Central memory CD4-positive, alpha-beta T cell (primary cell): ENCODE results near the gene RCAN2.
"Not testable (repeated sequence)": the region's sequence is repeated elsewhere in the genome, so short reads cannot be mapped to it uniquely, and the experiment has no call there.

Experiments used
- DNase-seq: peaks from one replicate; pipeline ENCODE4 v3.0.0; 2022

RCAN2 gene

DNA sequence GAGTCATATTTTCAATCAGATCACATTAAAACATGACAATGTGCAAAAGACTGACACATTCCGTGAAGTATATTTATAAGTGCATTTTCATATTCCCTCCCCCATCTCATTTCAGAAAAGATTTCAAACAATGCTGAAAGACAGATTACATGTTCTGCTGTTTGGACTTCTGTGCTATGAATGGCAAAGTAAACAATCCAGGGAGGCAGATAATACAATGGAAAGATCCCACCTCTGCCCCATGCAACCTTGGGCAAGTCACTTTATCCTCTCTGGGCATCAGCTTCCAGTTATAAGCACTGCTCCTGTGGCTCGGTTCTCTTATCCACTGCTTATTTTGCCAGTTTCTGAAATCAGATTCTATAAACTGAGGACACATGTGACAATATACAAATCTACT, 110.2 kb downstream of the RCAN2 start:
- no peak for DNase-seq

DNA sequence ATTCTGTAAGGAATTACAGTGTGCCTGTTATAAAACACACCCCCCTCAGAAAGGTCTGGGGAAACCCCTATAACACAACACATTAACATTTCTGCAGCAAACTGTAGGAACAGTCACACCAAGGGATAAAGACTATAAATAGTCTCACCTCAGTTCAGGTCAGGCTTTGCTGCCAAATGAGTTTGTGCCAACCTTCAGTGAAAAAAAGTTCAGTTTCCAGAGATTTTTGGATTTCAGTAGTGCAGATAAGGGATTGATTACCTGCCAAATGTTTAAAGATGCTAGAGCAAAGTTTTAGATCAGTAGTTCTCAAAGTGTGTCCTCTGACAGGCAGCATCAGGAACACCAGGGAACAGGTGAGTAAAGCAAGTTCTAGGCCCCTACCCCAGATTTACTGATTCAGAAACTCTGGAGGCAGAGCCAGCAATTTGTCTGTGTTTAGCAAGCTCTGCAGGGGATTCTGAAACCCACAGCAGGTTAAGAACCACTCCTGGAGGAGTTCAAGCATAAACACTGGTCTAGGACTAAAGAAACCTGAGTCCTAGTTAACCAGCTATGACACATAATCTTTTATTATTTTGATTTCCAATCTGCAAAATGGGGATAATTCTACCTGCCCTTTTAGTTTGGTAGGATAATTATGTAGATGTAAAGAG, 111.0 kb downstream of the RCAN2 start:
- no peak for DNase-seq

DNA sequence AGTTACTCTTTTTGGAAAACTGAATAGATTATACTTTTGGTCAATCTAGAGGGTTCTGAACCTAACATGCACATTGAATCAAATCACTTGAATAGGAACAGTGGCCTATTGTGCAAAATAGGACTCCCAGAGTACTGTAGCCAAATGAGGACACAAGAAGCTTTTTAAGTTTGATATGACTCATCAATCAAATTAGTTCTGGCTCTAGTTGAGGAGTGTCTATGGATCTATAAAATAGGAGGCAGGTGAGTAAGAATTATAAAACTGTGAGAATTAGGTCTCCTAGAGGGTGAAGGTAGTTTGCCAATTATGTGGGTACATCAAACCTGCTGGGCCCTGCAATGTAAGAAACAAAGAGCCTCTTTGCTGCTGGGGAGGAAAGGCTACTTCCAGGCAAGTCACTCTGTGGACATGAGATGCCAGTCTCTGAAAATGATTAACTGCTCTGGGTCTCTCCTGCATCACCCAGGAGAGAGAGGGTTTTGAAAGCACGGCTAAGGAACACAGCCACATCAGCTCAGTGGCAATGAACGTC, 112.3 kb downstream of the RCAN2 start:
- DNase-seq: no peak

DNA sequence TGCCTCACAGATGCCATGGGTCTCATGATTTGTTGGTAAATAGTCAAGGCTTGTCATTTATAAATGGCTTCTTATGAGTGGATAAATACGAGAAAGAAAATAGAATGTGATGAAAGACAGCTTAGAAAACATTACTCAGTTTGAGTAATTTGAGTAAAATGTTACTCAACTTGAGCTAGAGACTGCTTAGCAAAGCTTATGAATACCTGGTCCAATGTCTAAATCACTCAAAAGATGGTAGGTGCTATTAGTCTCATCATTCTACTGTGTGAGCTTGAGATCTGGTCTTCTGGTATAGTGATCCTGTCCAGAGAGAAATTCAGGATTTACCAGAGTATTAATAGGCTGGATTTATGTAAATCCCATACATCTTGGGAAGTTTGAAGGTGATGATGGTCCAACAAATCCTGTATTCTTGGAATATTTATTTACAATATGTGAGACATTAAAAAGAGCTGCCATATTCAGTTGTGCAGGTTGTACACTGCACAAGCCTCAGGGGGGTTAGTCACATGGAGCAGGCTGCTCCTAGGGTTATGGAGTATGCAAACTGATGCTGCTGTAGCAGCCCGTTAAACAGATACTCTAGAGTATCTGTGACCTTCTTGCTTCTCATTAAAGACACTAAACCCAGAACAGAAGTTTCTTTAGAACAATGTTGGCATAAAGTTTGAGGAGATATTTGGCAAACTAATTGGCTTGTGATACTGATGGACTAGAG, 112.9 kb downstream of the RCAN2 start:
- no peak for DNase-seq

DNA sequence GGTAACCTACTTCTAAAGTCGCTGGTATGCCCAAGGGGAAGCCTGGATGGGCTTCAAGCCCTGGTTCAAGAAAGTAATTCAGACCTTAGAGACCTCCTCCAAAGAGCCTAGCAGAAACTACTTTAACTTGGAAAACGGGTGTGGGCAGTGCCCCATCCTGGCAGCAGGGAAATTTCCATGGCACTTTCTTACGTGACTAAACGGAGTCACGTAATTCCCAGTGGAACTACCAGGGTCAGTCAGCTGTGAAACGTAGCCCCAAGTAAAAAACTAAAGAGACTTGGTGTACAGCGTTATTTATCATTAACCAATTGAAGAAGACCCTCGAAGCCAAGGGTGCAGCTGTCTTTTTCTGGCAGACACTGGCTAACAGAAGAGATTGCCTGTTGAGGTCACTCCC, 114.0 kb downstream of the RCAN2 start:
- DNase-seq: no peak

DNA sequence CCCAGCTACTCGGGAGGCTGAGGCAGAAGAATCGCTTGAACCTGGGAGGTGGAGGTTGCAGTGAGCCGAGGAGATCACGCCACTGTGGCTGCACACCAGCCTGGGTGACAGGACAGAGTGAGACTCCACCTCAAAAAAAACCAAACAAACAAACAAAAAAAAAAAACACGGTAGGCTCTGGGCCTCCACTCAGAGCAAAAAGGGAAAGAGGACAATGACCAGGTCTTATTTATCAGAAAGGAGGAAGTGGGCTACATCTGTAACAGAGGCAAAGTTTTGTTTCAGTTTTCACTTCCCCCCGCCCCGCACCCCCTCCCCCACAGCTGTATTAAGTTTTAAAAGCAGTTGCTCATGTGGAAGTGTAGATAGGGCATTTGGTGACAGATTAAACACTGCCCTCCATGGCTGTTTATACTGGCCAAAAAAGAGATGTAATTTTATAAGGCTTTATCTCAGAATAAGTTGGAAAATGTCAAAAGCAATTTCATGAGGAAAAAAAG, 114.6 kb downstream of the RCAN2 start:
- DNase-seq: no peak

DNA sequence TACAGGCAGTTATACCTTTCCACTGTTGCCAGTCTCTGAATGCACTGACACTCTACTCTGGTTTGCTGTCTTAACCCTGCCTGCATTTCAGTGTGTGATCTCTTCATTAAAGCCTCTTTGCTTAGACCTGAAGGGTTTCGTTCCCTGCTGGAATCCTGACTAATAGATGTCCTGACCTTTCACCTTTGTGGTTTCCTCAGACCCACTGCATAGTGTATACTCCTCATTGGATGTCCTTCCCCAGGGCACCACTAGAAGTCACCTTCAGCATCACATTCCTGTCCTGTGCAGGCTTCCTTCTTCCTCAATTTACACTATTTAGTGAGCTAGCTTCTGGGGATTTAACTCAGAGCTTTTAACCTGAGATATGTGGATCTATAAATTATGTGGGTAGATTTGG, 120.6 kb downstream of the RCAN2 start:
- DNase-seq: no peak

DNA sequence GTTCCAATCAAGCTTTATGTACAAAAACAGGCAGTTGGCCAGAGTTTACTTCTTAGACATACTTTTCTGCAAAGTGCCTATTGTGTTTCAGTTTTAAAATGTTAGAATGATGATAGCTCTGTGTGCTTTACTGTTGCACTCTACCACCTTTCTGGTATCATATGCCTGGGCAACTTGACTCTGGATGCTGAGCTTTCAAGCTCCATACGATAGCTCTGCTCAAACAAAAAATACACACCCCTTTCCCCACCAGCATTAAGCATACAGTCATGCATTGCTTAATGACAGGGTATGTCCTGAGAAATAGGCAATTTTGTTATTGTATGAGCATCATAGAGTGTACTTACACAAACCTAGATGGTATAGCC, 123.1 kb downstream of the RCAN2 start:
- DNase-seq: no peak

DNA sequence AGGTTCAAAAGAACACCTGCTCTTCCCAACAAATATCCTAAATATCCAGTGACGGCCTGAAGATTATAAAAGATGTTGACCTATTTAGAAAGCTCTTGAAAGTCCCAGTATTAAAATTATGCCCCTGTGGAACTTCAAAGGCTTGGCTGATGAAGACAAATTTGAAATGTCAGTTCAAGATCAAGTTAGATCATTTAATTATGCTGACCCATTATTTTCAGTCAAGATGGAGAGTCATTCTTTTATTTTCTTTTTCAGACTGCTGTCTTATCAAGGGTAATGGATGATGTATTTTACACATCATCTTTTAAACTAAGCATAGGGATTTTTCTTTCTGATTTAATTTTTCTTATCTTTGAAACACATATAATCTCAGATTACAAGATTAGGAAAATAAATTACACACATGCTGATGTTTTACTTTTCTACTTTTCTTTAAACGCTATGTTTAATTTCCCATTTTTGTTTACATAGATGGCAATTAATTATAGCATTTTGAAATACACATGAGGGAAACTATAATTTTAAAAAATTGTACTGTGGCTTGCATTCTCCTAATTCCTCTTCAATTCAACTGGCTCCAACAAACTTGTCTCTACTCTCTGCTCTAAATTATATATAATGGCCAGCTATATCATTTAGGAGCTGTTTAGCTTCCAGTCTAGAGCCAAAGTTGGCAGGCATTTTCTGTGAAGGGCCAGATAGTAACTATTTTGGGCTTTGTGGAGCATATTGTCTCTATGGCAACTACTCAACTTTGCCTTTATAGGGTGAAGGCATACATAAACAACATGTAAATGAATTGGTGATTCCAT, 123.7 kb downstream of the RCAN2 start:
- DNase-seq: no peak

DNA sequence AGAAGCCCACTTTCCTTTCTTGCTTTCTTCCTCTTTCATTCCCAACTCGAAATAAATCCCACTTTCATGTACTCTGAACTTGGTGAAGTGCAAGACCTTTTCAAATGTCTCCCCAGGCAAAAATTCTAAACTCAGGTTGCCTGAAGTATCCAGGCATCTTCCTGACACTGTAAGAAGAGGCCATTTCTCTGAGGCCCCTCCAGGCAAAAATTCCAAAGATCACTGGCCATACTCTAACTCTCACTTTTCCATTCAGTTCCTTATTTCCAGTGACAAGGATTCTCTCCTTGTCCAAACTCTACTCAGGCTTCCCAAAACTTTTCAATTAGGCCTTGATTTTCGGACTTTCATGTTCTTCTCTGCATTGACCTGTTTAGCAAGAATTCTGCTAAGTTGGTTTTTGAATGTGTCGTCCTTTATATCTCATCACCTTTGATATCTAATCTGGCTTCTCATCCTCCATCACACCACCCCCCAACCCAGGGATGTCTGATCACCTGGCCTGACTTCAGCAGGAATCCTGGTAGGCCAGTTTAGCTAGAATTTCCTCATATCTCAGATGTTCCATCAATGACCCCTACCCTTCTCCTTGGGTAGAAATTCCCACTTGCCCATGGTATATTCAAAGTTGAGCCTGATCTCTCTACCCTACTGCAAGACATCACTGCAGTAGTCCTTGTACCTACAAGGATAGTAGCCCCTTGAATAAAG, 124.9 kb downstream of the RCAN2 start:
- DNase-seq: no peak

DNA sequence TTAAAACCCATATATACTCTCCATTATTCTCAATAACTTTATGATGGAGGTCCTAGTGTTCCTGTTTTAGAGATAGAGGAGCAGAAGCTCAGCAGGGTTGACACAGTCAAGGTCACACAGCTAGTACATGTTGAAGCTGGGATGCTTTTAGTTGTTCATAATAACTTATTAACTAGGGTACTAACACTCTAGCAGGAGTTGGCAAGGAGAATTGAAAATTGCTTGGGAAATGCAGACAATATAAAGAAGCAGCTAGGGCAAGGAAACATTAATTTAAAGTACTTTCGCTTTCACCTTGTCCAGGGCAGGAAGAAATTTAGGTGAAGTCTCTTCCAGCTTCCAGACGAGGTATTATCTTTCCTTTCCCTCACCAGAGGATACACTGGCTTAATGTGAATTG, 133.7 kb downstream of the RCAN2 start:
- DNase-seq: no peak

DNA sequence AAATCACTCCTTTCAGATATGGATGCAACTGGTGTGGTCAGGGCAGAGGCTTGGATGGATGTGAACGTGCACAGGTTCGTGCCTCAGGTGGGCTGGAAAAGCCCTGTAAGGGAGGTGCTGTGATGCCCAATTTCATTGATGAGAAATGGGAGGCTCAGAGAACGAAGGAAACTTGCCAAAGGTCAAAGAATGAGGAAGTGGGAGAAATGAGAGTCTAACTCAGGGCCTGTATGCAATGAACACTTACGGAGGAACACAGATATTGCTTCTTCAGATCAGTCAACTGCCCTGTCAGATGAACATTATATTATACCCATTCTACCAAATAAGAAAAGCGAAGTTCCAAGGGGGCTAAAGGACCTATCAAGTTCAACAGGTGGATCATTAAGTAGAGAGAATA, 134.7 kb downstream of the RCAN2 start:
- DNase-seq: no peak

DNA sequence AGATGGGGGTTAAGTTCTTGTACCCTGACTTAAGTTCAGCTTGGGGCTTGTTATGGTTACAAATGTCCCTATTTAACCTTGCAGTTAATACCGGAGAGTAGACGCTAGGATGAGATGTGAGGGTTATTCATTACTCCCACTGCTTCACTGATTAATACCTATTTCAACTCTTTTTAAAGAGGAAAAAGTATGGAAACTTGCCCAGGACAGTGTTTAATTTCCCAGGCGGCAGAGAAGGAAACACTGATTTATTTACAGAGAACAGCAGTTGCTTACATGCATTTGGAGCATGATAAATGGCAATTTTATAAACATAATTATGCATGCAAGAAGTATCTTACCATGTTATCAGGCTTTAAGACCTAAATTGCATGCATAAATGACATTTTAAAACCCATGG, 137.7 kb downstream of the RCAN2 start:
- DNase-seq: no peak

DNA sequence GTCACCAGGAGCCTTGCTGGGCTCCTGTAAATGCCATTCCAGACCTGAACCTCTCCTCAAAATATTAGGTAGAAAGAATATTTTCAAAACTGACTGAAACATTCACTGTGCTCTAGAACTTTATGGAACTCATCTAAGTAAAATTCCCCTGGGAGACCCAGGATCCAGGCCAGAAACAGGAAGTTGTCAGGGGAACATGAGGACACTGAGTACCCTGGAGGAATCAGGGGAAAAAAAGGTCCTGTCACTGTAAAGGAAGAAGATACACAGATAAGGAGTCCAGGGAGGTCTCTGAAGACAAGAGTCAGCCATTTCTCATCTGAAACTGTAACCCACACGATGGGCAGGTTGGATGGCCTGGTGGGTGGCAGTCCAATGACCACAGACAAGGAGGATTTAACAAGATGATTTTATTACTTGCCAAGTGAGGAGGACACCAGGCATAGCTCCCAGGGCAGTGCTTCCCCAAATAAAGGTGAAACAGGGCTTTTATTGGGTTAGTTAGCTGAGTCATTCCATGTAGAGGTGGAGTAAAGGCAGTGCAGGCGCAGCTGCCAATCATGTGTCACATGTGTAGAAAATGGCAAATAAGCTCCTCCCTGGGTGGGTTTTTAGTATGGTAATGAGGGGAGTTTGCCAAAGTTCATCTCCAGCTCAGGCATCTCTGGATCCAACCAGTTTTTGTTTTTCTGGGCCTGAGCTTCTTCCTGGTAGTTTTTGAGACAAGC, 138.5 kb downstream of the RCAN2 start:
- no peak for DNase-seq

DNA sequence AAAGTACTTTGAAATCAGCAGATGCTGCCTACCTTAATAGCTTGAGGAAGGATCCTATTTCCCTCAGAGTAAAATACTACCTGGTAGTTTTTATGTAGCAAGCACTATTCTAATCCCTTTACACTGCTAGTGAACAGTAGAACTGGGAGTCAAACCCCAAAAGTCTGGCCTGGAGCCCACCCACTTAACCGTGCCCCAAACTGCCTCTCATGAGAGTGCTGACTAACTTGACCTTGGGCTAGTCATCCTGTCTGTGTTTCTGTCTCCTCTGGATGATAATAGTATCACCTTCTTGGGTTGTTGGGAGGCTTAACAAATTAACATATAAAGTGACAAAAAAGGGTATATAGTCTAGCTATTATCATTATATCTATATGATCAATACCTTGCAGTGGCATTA, 140.5 kb downstream of the RCAN2 start:
- no peak for DNase-seq

DNA sequence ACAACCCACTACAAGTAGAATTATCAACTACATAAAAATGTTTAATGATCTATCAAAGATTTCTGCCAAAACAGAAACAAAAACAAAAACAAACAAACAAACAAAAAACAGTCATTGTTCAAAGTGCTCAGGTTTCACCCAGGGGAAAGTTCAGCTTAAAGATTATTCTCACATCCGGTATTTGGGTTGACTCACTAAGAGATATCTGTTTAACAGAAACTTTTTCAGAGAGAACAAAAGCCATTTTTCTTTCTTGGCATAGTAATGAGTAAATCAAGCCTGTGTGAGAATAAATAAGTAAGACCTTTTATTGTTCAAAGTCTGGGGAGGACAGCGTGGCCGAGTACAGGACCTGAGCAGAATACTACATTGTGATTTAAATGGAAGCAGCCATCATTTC, 143.6 kb downstream of the RCAN2 start:
- no peak for DNase-seq

DNA sequence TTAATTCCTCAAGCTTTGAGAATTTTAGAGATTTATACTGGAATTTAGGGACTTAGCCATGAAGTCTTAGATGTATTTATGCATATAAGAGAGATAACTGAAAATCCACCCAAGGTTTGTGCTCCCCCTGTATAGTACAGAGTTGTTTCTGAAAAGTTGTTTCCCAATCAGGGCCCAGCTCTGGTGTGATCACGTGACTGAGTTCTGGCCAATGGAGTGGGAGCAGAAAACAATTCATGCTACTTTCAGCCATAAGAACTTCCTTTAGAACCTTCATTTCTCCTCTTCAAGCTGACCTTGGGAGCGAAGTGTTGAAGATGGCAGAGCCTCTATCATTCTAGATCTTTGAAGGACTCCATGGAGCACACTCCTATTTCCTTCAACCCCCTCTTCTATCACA, 151.0 kb downstream of the RCAN2 start:
- no peak for DNase-seq

DNA sequence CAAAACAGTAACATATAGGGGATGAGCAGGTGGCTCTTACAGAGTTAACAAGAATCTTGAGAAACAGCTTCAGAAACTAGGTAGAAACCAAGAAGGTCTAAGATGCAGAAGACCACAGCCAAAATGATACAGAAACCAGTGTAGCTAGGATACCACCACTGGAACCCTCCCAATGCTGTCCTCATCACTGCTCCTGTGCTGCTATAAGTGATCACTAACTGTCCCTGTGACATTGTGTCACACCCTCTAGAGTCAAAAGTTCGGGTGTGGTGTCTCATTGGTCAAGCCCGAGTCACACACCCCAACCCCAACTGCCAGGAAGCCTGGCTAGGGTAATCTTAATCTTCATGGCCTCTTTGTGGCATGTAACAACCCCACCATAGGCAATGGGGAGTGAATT, 153.1 kb downstream of the RCAN2 start:
- DNase-seq: no peak

DNA sequence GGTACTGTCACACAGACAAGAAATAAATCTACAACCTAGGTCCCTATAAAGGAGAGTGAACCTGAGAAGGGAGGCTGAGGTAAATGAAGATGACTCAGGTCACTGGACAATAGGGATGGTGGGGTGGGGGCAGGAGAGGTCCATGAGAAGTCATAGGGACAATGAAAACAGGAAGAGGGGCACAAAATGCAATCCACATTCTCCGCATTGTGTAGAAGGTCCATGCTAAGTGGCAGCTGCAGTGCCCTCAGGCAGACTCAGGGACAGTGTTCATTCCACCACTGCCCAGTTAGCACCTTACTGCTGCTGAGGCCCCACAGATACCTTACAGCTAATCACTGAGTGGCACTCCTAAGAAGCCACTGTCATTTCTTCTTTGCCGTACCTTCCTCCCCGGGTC, 156.8 kb downstream of the RCAN2 start:
- DNase-seq: no peak

DNA sequence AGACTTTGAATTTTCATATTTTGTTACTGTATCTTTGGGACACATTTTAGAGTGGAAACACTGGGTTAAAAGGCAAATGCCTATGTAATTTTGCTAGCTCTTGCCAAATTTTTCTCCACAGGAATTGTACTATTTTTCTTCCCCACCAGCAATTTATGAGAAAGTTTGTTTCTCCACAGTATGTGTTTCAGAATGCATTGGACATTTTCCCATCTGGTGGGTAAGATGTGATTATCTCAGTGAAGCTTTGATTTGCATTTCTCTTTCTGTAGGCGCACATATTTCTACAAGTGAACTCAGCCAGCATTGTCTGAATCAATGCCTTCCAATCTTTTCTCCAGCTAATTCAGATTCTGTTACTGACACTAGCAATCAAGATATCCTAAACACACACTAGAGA, 157.8 kb downstream of the RCAN2 start:
- no peak for DNase-seq

DNA sequence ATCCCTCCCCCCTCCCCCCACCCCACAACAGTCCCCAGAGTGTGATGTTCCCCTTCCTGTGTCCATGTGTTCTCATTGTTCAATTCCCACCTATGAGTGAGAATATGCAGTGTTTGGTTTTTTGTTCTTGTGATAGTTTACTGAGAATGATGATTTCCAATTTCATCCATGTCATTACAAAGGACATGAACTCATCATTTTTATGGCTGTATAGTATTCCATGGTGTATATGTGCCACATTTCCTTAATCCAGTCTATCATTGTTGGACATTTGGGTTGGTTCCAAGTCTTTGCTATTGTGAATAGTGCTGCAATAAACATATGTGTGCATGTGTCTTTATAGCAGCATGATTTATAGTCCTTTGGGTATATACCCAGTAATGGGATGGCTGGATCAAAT, 158.8 kb downstream of the RCAN2 start:
- not testable (repeated sequence) for DNase-seq

DNA sequence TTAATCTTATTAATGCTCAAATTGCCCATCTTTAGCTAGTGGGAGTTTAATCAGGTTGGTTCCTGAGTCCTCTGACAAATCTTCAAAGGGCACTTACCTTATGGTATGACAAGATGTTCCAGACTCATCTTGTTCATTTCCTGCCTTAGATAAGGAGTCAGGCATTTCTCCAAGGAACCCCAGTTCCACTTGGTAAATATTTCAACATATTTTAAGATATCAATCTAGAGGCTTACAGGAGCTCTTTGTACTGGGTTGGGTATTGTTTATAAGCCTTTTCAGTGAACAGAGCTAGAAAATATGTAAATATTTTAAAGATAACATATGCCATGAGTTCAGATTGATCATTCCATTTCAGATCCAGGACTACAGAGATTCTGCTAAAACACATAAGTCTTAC, 159.8 kb downstream of the RCAN2 start:
- no peak for DNase-seq
